GM21717 (cell line): Measurements from ENCODE around the gene INKA1.
A peak's percentile ranks its signal among the peaks of the same experiment; 100 is the strongest.

Experiments
- ATAC-seq: cut with Tn5 transposase; IDR thresholded peaks from one replicate; pipeline ENCODE4 v1.9.1; 2021; ENCODE audit warnings: mild to moderate bottlenecking, moderate library complexity; ENCODE audit not compliant: unreplicated experiment

INKA1 gene

DNA sequence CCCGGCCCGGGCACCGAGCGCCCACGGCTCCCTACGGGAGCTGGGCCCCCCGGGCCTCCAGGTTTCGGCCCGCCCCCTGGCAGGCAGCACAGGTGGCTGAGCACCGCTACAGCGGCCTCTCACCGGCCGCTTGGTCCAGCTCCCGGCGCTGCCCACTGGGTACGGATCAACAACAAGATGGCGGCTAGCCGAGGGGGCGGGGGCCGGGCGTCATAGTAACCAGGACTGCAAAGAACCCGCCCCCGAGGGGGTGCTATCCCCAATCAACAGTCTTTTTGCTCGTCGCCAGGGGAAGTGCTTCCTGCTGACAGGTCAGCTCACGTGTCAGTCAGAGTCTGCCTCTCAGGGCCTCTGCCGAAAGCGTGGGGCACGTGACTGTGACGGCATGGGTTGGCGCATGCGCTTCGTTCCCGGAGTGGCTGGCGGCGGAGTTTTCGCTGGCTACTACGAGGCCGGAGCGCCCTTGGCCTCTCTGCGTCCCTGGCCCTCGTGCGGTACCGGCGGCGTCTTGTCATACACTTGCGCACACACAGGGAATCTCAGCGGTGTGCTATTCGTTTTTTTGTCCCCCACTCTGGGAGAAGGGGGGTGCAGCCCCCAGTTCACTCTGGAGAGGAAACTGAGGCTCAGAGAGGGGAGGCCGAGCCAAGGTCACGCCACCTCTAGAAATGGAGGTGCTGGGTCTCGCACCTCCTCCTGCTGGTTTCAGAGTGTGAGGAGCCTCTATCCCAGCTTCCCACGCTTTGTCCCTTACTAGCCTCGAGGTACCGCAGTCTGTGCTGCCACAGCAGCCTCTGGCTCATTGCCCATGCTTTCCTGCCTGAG is 16.5 kb upstream of the INKA1 start, which contains the start of gene IP6K1:
Gene IP6K1 (minus strand): TSS at position 186 of the 825 bp plus-strand sequence. CDS start 38,502 bp downstream, outside the sequence.
- ATAC-seq, result peak; percentile 95

DNA sequence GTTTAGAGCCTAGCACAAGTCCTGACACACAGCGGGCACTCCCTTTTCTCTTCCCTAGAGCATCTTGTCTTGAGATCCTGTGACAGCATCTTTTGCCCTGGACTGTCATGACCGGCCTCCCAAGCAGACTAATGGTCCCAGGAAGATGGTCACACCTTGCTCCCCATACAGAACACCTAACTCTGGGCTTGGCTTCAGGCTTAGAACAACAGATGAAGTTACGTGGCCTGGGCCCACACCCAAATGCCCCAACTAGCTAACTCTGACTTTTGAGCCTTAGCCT is 15.9 kb upstream of the INKA1 start:
- ATAC-seq, result no peak

DNA sequence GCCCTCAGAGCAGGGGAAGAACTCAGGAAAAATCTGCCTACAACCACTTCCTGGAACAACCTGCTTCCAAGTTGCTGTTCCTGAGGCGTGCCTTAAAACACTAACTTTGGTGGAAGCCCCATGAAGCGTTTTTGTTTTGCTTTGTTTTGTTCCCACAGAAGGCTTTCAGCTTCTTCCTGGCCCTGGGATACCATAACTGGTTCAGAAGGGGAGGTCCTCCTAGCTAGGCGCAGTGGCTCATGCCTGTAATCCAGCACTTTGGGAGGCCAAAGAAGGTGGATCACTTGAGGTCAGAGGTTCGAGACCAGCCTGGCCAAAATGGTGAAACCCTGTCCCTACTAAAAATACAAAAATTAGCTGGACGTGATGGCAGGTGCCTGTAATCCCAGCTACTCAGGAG is 15.5 kb upstream of the INKA1 start:
- ATAC-seq, result no peak

DNA sequence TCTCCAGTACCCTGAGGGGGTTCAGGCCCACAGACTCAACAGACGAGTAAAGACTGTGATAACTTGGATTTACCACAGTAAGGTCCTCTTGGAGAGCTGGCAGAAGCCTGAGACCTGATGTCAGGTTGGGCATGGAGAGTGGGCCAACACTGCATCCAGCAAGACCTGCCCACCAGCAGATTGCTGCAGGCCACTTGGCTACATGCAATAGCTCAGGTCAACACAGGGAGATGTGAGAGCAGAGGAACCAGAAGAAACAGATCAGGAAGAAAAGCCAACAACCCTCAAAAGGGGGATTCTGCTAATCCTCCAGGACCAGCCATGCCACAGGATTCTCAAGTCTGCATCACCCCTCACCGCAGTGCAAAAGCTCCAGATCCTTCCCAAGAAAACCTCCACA is 15.0 kb upstream of the INKA1 start:
- no peak for ATAC-seq

DNA sequence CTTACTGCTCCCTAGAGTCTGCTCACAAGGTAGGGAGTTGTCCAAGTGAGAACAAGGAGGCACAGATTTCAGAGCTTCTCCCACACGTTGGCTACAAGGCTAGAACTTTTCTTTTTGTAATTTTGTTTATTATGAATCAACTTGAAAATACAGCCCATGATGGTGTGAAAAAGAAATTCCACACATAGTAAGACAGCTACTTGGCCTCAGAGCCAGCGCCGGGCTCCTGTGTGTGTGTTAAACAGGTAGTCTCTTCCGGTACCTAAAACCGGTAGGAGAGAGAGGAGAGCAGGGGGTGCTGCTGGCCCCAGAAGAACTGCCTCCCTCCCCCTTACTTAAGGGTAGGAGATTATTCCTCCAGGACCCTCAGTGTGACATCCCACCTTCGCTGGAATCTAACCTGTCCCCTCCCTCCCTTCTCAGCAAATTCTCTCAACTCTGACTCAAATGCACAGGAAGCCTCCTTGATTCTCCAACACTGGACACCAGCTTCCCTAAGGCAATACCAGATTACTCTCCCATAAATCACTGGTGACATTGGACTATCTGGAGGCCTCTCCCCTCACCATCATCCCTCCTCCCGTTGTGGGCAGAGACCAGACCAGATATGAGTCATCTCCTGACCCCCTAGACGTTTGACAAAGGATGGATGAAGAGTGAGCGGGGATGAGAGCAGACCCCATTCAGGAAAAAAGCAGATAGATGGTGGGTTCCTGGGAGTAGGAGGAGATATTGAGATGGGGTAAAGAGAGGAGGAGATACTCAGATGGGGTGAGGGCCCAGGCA is 12.2 kb upstream of the INKA1 start:
- no peak for ATAC-seq

DNA sequence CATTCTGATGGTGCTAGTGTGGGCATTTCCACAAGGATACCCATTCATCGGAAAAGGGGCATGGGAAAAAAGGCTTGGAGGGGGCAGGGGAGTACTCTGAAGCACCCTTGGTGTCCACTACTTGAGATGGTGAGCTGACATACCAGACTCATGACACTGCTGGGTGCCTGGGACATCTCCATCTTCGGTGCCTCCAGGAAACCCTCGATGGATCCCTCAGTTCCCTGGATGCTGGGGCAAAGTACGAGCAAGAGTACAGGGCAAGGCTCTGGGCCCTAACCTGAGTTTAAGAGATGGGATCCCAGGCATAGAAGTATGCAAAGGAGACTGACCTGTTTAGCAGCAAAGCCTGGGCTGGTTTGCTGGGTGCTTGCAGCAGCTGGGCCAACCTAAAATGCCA is 11.5 kb upstream of the INKA1 start:
- no peak for ATAC-seq

DNA sequence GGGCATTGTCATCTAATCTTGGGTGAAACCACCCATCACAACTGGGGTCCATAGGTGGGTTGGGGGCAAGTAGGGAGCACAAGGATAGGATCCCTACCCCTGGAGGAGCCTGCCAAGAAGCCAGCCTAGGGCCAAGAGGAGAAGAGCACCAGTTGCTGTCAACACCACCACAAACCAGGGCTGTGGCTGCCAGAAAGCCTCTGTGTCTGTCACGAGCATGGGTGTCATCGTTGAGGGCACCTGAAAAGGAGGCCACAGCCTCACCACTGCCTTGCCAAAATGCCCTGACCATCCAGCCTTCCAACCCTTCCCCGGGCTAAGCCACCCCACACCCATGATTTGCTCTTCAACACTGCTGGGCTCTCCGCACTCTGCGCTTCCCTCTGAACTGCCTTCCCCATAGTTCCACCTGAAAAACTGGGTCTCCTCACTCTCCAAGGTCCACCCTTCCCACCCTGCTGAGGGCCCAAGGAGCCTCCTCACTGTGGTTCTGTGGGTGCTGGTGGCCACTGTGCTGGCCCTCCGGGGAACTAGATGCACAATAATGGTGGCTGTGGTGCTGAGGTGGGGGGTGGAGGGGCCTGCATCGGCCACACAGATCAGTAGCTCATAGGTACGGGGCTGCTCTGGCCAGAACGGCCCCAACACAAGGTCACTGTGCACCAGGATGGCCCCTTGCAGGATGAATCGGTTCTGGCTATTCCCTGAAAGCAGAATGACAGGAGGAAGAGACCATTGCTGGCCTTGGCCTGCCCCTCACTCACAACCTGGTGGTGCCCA is 10.5 kb upstream of the INKA1 start:
- ATAC-seq, result no peak

DNA sequence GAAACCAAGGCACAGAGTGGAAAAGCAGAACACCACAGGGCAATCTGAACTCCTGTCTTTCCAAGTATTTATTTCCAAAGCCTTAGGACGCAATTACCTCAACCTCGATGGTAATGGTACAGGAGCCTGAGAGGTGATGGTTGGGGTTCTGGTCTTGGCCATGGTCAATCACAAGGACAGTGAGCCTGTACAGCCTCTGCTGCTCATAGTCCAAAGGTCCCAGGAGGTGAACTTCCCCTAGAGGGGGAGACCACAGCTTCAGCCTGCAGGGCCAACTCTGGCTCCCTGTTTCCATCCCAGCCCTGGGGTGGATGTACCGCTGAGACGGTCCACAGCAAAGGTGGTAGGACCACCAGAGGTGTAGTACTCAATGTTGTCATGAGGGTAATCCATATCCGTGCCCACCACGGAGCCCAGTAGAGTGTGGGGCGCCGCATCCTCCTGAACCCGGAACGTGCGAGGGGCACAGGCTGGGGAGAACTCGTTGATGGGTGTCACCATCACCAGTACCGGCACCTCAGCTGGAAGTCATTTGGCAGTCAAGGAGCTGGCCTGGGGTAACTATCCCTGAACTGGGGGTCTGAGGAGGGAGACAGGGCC is 9.5 kb upstream of the INKA1 start:
- no peak for ATAC-seq

DNA sequence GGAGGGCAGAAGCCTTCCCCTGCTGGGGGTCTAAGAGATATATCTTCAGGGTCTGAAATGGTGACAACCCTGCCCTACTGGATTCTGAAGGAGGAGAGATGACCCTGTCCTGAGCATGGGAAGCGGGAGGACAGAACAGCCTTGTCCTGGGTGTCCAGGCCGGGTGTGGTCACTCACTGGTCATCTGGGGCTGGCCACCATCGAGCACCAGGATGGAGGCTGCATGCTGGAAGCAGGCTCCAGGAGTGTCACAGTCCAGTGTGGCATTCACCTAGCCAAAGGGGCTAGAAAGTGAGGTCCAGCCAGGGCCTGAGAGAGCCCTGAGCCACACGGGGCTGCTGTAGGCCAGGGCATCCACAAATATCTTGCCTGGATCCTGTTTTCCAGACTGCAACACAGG is 8.6 kb upstream of the INKA1 start:
- ATAC-seq, result no peak

DNA sequence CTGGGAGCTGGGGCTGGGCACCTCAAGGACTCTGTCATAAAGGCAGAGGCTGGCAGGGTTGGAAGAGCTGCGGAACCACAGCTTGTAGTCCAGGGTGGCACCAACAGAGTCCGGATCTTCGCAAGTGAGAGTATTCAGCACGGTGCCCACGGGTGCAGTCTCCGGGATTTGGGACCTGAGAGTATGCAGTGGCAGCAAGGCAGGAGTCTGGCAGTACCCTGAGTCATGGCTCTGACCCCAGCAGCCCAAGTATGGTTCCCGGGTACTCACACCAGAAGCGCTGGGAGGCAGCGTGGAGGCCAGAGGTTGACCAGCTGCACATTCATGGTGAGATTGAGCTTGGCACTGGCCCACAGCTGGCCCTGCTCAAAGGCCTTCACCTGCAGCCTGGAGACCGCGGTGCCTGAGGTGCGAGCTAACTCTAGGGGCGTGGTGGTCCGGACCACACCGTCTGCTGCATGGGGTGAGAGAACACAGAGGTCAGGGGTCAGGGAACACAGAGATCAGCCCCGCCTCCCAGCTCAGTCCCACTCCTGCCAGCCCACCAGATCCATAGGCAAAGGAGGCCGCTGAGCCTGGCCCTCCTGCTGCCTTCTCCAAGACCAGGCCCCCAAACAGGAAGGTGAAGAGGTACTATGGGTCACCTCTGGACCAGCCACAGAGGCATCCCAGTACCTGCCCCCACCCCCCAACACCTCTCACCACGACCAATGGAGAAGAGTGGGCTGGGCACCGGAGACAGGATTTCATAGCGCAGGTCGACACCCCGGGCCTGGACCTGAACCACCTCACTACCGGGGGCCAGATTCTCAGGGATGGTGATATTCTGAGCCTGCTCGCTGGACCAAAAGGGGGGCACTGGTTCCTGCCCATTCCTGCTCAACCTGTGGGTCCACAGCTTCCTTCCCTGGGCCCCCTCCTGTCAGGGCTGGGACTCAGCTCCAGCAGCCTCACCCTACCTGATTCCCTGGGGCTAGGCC is 7.8 kb upstream of the INKA1 start:
- no peak for ATAC-seq

DNA sequence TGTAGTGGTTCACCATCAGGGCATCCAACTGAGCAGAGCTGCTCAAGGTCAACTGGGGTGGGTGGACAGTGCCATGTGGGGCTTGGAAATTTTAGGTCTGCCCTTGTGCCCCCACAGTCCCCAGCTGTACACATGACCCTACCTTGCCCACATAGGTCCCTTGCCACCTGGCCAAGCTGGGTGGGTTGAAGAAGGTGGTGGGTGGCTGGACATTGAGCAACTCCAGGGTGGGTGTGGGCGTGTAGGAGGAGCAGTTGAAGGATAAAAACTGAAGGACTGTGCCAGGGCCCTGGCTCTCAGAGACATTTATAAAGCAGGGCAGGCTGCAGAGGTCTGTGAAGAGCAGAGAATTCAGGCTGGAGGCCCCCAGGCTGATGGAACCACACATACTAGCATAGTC is 4.0 kb upstream of the INKA1 start:
- ATAC-seq, result no peak

DNA sequence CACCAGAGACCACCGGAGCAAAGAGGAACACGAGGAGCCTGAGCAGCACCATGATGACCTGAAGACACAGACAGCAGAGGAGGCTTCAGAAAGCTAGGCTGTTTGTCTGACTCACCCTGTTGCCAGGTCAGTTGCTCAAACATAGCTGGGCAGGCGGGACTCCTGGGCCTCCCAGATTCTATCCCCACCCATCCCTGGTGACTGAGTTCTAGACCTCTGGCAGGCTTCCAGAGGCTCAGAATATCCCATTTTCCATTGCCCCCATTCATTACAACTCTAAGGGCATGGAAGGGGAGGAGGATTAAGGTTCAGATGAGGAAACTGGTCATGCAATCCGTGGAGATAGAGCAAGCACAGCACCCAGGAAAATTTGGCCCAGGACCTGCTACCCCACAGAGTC is 3.3 kb upstream of the INKA1 start, which contains the start of gene CDHR4:
Gene CDHR4 (minus strand): TSS at position 113 of the 400 bp plus-strand sequence. CDS start 61 bp downstream, at position 52.
- ATAC-seq, result no peak

DNA sequence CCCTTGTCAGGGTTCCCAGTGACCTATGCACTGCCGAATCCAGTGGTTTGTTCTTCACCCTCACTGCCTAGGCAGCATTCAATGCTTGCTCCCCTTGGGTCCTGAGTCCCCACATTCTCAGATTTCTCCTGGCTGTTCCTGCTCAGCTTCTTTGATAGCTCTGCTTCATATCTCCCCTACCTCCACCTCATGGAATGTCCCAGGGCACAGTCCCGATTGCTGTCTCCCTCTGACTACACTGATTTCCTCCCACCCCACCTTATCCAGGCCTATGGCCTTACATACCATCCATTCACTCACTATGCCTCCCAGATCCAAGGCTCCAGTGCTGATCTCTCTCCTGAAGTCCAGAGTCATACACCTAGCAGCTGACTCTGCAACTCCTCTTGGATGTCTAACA is 1.9 kb upstream of the INKA1 start:
- ATAC-seq, result no peak

DNA sequence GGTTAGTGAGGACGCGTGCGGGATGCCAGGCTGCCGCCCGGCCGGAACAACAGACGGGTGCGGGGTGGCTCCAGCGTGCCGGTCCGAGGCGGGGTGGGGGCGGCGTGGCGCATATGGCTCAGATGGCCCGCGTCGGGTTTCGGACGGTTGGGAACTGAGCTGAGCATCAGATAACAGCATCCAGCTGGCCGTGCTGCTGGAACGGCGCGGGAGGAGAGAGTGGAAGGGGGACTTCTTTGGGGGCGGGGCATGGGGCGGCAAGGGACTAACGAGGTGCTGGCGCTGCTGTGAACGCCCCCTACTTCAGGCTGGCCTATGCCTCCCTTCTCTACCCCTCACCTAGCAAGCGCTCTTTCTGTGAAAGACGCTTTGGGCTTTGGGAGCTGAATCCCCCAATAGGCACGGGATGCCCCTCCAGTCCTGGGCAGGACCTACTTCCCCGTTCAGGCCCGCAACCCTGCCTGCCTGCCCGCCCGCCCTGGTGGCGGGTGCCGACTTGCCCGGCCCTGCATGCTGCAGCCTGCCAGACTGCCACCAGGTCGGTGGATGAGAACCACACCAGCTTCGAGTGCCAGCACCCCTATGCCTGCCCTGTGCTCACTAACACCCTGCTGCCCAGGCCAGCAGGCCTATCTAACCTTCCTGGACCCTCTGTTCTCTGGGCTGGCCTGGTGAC is 542 bp downstream of the INKA1 start:
- no peak for ATAC-seq

DNA sequence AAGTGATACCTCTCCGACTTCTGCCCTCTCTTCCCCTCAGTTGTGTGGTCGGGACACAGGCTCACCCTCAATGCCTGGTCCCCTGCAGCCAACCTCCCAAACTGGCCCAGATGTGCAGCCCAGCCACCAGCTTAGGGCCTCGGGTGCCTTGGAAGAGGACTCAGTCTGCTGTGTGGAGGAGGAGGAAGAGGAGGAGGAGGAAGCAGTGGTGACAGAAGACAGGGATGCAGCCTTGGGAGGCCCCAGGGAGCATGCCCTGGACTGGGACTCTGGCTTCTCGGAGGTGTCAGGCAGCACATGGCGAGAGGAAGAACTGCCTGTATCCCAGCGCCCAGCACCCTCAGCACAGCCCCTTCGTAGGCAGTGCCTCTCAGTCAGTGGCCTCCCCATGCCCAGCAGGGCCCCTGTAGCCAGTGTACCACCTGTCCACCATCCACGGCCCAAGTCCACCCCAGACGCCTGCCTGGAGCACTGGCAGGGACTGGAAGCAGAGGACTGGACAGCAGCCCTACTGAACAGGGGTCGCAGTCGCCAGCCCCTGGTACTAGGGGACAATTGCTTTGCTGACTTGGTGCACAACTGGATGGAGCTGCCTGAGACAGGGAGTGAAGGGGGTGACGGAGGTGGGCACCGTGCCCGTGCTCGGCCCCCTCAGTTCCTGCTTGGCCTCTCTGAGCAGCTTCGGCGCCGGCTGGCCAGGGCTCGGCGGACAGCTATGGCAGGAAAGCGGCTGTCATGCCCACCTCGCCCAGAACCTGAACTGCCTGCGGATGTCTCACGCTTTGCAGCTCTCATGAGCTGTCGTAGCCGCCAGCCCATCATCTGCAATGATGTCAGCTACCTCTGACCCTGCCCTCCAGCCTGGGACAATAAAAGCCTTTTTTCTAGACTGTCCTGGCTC is 1.3 kb downstream of the INKA1 start:
- no peak for ATAC-seq

DNA sequence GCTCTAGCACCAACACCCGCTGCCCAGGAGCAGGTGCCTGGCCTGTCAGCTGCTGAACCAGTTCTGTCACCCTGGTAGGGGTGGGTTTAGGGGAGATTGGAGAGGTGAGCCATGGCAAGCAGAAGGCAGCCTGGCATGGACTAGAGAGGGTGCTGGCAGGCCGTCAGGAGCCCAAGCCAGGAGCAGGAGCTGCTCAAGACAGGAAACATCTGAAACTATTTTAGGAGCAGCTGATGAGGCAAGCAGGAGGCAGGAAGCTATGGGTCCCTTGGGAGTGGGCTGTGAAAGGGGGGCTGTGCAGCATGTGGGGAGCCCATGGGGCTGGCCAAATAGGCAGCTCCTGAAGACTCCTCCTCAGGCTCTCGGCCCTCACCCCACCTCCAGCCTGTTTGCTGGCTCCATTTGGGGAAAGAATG is 2.3 kb downstream of the INKA1 start:
- no peak for ATAC-seq

DNA sequence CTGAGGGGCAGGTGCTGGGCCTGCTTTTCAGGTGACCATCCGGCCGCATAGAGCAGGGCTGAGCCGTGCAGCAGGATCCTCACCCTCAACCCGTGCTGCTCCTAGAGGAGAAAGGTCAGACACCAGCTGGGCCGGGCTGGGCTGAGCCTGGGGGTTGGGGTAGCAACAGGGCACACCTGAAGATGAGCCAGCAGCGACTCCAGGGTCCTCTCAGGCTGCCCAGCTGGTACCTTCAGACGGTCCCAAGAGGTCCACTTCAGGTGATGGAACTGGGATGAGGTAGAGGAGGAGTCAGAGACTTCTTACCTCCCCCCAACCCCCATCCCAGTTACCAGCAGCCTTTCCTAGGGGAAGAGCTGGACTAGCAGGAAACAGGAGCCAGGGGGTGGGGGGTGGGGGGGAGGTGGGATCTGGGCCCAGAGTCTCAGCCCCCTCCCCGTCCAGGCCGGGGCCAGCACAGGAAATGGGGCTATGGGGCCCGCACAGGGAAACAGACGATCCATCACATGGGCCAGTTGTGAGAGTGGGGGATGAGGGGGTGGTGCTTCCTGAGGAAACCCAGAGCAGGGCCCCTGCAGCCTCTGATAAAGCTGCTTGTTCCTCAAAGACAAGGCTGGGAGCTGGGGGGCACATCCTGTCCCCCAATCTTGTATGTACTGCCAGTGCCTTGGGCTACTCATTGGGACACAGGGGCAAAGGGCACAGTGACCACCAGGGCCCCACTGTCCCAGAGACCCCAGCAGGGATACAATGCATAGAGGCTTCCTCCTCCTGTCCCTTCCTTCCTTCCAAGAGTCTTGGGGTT is 3.0 kb downstream of the INKA1 start:
- no peak for ATAC-seq

DNA sequence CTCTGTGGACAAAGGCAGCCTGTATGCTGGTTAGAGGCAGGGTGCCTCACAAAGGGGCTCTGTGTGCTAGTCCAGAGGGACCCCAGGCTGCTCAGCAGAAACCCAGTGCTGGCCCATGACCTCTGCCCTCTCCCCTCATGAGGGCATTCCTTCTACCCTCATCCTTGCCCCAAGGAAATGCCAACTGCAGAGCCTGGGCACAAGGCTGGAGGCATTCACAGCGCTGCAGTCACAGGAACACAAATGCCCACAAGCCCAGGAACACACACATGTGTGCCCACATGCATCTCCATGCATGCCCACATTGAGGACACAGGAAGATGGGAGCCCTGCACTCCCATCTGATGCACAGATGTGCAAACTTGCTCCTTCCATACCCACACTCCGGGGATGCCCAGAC is 3.8 kb downstream of the INKA1 start:
- ATAC-seq, result no peak
